ENCODE data around the gene SPTBN5.

DNA sequence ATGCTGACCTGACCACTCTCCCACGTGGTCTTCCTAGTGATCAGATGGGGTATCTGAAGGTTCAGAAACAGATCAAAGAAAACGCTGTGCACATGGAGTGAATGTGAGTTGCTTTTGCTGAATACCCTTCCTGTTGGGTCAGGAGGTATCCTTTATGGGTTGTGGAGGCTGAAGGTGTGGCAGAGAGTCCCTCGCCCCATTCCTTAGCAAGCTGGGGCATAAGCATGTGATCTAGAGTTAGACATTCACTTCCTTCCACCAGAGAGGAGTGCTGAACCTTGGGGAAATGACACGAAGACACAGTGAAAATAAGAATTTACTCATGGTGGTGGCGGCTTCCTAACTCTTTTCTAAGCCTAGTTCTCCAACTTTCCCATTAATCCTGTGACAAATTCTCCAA is 27.8 kb upstream of the SPTBN5 start:
- TF ChIP-seq POLR2A (IDR thresholded peaks at IDR 0.05; ENCODE audit: low read length) (no peak), GATA1 (IDR thresholded peaks at IDR 0.05; ENCODE audit: low read depth, low read length) (no peak)

All from erythroblast (primary cell).